CD14-positive monocyte (primary cell): ENCODE data around the gene SYCE1. TPM values are rescaled to one million over a fixed set of nuclear protein-coding genes. Genes with fewer than 3 reads are reported as not detected.

Experiments
- DNase-seq, 3 donors: peaks; one replicate each; pipeline ENCODE4 v3.0.0-alpha.2; 2011 to 2022
- H2AFZ ChIP-seq: 2 replicates; pipeline ENCODE4 v1.6.0; 2012; ENCODE audit warnings: mild to moderate bottlenecking, low read depth, low read length, inconsistent platforms; ENCODE audit not compliant: insufficient read depth, poor library complexity, severe bottlenecking
- H3K27ac ChIP-seq, 2 donors: 1 replicate in 1 of 2; 2 replicates in 1 of 2; pipeline ENCODE4 v1.5.1; 2012 to 2013; ENCODE audit warnings: low read length in 2 of 2, control low read depth in 1 of 2, inconsistent platforms in 1 of 2, low read depth in 1 of 2, mild to moderate bottlenecking in 1 of 2
- H3K27me3 ChIP-seq, 2 donors: one replicate each; pipeline versions ENCODE4 v1.6.0 to v1.6.1; 2011 to 2013; ENCODE audit warnings: low read length in 2 of 2; ENCODE audit not compliant: control insufficient read depth in 2 of 2, insufficient read depth in 2 of 2
- H3K36me3 ChIP-seq, 2 donors: replicated peaks in 1 of 2; 1 replicate in 1 of 2; 2 replicates in 1 of 2; pipeline versions ENCODE4 v1.5.1 to v1.6.1; 2012 to 2013; ENCODE audit warnings: low read length in 2 of 2, control low read depth in 1 of 2, inconsistent platforms in 1 of 2, mild to moderate bottlenecking in 1 of 2; ENCODE audit not compliant: insufficient read depth in 2 of 2, control insufficient read depth in 1 of 2
- H3K4me1 ChIP-seq, 2 donors: 1 replicate in 1 of 2; 2 replicates in 1 of 2; pipeline versions ENCODE4 v1.5.1 to v1.6.1; 2012 to 2013; ENCODE audit warnings: low read length in 2 of 2, control low read depth in 1 of 2, inconsistent platforms in 1 of 2, mild to moderate bottlenecking in 1 of 2, moderate library complexity in 1 of 2; ENCODE audit not compliant: insufficient read depth in 2 of 2, control insufficient read depth in 1 of 2
- H3K4me2 ChIP-seq: replicated peaks from 2 replicates; pipeline ENCODE3; 2012; ENCODE audit warnings: low read length, moderate library complexity, mild to moderate bottlenecking; ENCODE audit not compliant: poor library complexity, severe bottlenecking; ENCODE audit errors: extremely low read depth
- H3K4me3 ChIP-seq, 3 experiments: fragments of 200-600 bp in 1 of 3; sonication (generic) in 1 of 3; replicated peaks in 1 of 3; 1 replicate in 2 of 3; 2 replicates in 1 of 3; pipeline ENCODE4 v1.5.1; 2011 to 2013; ENCODE audit warnings: low read length in 3 of 3, mild to moderate bottlenecking in 3 of 3, control low read depth in 2 of 3, low read depth in 2 of 3, inconsistent platforms in 1 of 3, moderate library complexity in 1 of 3
- H3K79me2 ChIP-seq: 2 replicates; pipeline ENCODE4 v1.6.0; 2012; ENCODE audit warnings: mild to moderate bottlenecking, control low read depth, inconsistent platforms, low read length, moderate library complexity; ENCODE audit not compliant: insufficient read depth
- H3K9ac ChIP-seq: 2 replicates; pipeline ENCODE4 v1.6.0; 2017; ENCODE audit warnings: low read length, mild to moderate bottlenecking; ENCODE audit not compliant: insufficient read depth, poor library complexity, severe bottlenecking
- H3K9me3 ChIP-seq, 2 donors: replicated peaks in 1 of 2; 1 replicate in 1 of 2; 2 replicates in 1 of 2; pipeline versions ENCODE4 v1.5.1 to v1.6.1; 2012 to 2013; ENCODE audit warnings: low read length in 2 of 2, control low read depth in 1 of 2; ENCODE audit not compliant: control insufficient read depth in 1 of 2, insufficient read depth in 1 of 2
- H4K20me1 ChIP-seq: 2 replicates; pipeline ENCODE4 v1.6.0; 2012; ENCODE audit warnings: mild to moderate bottlenecking, low read length, control low read depth, moderate library complexity; ENCODE audit not compliant: insufficient read depth
- H3K27ac Mint-ChIP-seq, 7 donors: one replicate each; pipeline ENCODE4 v1.8.0; 2020; ENCODE audit warnings: mild to moderate bottlenecking in 7 of 7, mixed read lengths in 7 of 7, moderate library complexity in 6 of 7, inconsistent platforms in 2 of 7
- H3K27me3 Mint-ChIP-seq, 3 donors: one replicate each; pipeline ENCODE4 v1.8.0; 2021 to 2022; ENCODE audit warnings: low read depth in 3 of 3, mild to moderate bottlenecking in 3 of 3, mixed read lengths in 3 of 3, moderate library complexity in 3 of 3, inconsistent platforms in 1 of 3
- H3K36me3 Mint-ChIP-seq, 2 donors: one replicate each; pipeline ENCODE4 v1.8.0; 2020; ENCODE audit warnings: mixed read lengths in 2 of 2, inconsistent platforms in 1 of 2, mild to moderate bottlenecking in 1 of 2
- H3K4me1 Mint-ChIP-seq: one replicate; pipeline ENCODE4 v1.8.0; 2020; ENCODE audit warnings: mild to moderate bottlenecking, mixed read lengths
- H3K4me3 Mint-ChIP-seq, 2 donors: one replicate each; pipeline ENCODE4 v1.8.0; 2020; ENCODE audit warnings: mild to moderate bottlenecking in 2 of 2, mixed read lengths in 2 of 2, moderate library complexity in 1 of 2
- H3K9me3 Mint-ChIP-seq, 7 donors: one replicate each; pipeline ENCODE4 v1.8.0; 2020 to 2022; ENCODE audit warnings: mixed read lengths in 7 of 7, mild to moderate bottlenecking in 6 of 7, moderate library complexity in 6 of 7, inconsistent platforms in 2 of 7
- CTCF ChIP-seq: fragments of 200-600 bp; IDR thresholded peaks from one replicate; pipeline ENCODE4 v1.8.0; 2022; ENCODE audit warnings: antibody characterized with exemption, mild to moderate bottlenecking
- whole genome bisulfite sequencing: methylation state at CpG from one replicate; pipeline ENCODE4 v1.1.5; 2013; ENCODE audit warnings: missing lambda C conversion rate; ENCODE audit not compliant: insufficient coverage; 5-methylcytosine and 5-hydroxymethylcytosine counted together
- intact Hi-C, 2 donors: fragments of 100-400 bp; cut with micrococcal nuclease; formaldehyde crosslinking; loops; one replicate each; pipeline versions ENCODE4 v1.15.0 to v1.15.1; 2023
- polyA plus RNA-seq, 3 donors: library from polyadenylated mRNA; depleted of rRNA in 1 of 3; unstranded in 2 of 3; stranded (reverse) in 1 of 3; fragments of 300-500 nt in 2 of 3; fragments of >200 nt in 1 of 3; fragmentation: Illumina TruSeq in 2 of 3; gene quantifications; 1 replicate in 2 of 3; 2 replicates in 1 of 3; pipeline ENCODE4 v1.2.3, GENCODE V29; 2012 to 2021

SYCE1 gene
- polyA plus RNA-seq, 3 donors = 0.12 TPM; not detected in 2

GRCh38 chr10:133564816-133565215 is 567 bp downstream of the SYCE1 start:
- H3K27ac ChIP-seq = no peak overlapping the region
- intact Hi-C loops = loop anchor here in 1 of 2 donors (5.0 kb wide), 1 partner anchor 143 kb away; the partner anchor contains the start of gene SPRN
- H3K36me3 Mint-ChIP-seq = no peaks in the 10 kb centered on the region

GRCh38 chr10:133559216-133559615 is 6.2 kb downstream of the SYCE1 start:
- TF ChIP-seq CTCF = no peak
- Histone ChIP-seq H3K27me3 (no peaks in the 10 kb centered on the region), H3K4me3 (no peak overlapping the region), H3K79me2 (no peaks in the 10 kb centered on the region), H3K9me3 (peaks cover 0 to 3% of the 10 kb centered on the region in 2 donors), H3K4me1 (no peaks in the 10 kb centered on the region), H3K36me3 (no peaks in the 10 kb centered on the region), H4K20me1 (no peaks in the 10 kb centered on the region), H3K9ac (no peak overlapping the region), H2AFZ (no peak overlapping the region), H3K27ac (no peak overlapping the region), H3K4me2 (no peak overlapping the region)
- Mint-ChIP-seq H3K27me3 (peaks cover 8 to 10% (median 9%) of the 10 kb centered on the region in 3 donors), H3K9me3 (peaks cover 0 to 3% (median 1%) of the 10 kb centered on the region in 7 donors), H3K4me3 (peak overlapping the region in 1 of 2 donors; percentile 40), H3K36me3 (no peaks in the 10 kb centered on the region), H3K27ac (no peak overlapping the region), H3K4me1 (no peaks in the 10 kb centered on the region)
- WGBS = 93% methylated on average over 11 of the region's 11 CpGs
- no peak for DNase-seq
- intact Hi-C loops = no loop called here

More at GRCh38 chr10:133564816-133565215, 567 bp downstream of the SYCE1 start:
- Histone ChIP-seq H3K27me3 (peaks cover 0 to 6% of the 10 kb centered on the region in 2 donors), H3K4me2 (no peak overlapping the region), H4K20me1 (no peaks in the 10 kb centered on the region), H3K9ac (no peak overlapping the region), H3K4me3 (no peak overlapping the region), H3K79me2 (no peaks in the 10 kb centered on the region), H3K4me1 (no peaks in the 10 kb centered on the region), H3K36me3 (no peaks in the 10 kb centered on the region), H3K9me3 (peaks cover 36 to 38% of the 10 kb centered on the region in 2 donors), H2AFZ (no peak overlapping the region)
- H3K27me3 Mint-ChIP-seq = peaks cover 0 to 26% (median 3%) of the 10 kb centered on the region in 3 donors
- WGBS = 91% methylated on average over 9 of the region's 12 CpGs
- no peaks in the 10 kb centered on the region for H3K4me1 Mint-ChIP-seq
- no peak overlapping the region for H3K4me3 Mint-ChIP-seq
- peaks cover 25 to 43% (median 35%) of the 10 kb centered on the region in 7 donors for H3K9me3 Mint-ChIP-seq
- no peak overlapping the region for H3K27ac Mint-ChIP-seq
- no peak for DNase-seq
- TF ChIP-seq CTCF = no peak
